HepG2 (cell line): Measurements from ENCODE around the gene TMEM8B. TPM values are rescaled to one million over a fixed set of nuclear protein-coding genes. Genes with fewer than 3 reads are reported as not detected.

Experiments
- HES4 ChIP-seq: sonication (generic); formaldehyde crosslinking; IDR thresholded peaks from 2 replicates; pipeline ENCODE4 v1.9.0; 2021; ENCODE audit warnings: mild to moderate bottlenecking, missing genetic modification reagents, borderline replicate concordance
- SOX6 ChIP-seq, 2 experiments: fragments of 450-650 bp in 1 of 2; sonication (generic) in 1 of 2; formaldehyde crosslinking in 1 of 2; IDR thresholded peaks; 2 replicates each; pipeline versions ENCODE4 v1.4.0 to v1.6.1; 2017 to 2020; ENCODE audit warnings: antibody characterized with exemption in 1 of 2, mild to moderate bottlenecking in 1 of 2, missing genetic modification reagents in 1 of 2
- TEAD3 ChIP-seq: optimal IDR thresholded peaks from 2 replicates; pipeline ENCODE3; 2016; ENCODE audit warnings: borderline replicate concordance
- ZNF383 ChIP-seq: sonication (generic); formaldehyde crosslinking; IDR thresholded peaks from 2 replicates; pipeline ENCODE4 v1.4.0; 2020; ENCODE audit warnings: missing genetic modification reagents, mild to moderate bottlenecking, borderline replicate concordance
- ZNF605 ChIP-seq: sonication (generic); formaldehyde crosslinking; IDR thresholded peaks from 2 replicates; pipeline ENCODE4 v1.8.0; 2022; ENCODE audit warnings: mild to moderate bottlenecking, missing genetic modification reagents
- ZNF776 ChIP-seq: sonication (generic); formaldehyde crosslinking; IDR thresholded peaks from 2 replicates; pipeline ENCODE4 v1.4.0; 2020; ENCODE audit warnings: mild to moderate bottlenecking, missing genetic modification reagents
- ZZZ3 ChIP-seq: sonication (generic); formaldehyde crosslinking; IDR thresholded peaks from 2 replicates; pipeline ENCODE4 v1.4.0; 2020; ENCODE audit warnings: missing genetic modification reagents, mild to moderate bottlenecking, borderline replicate concordance
- polyA plus RNA-seq, 8 experiments: library from polyadenylated mRNA; depleted of rRNA in 3 of 8; stranded (reverse) in 7 of 8; unstranded in 1 of 8; fragments of >200 nt; fragmentation: Illumina TruSeq in 4 of 8; extraction: Trizol in 4 of 8; gene quantifications; 2 replicates each; pipeline versions ENCODE4 v1.2.1 to v1.2.3, GENCODE V29; 2011 to 2016; ENCODE audit warnings: low read depth in 4 of 8, missing spikeins in 1 of 8, mixed read lengths in 1 of 8; ENCODE audit not compliant: insufficient read depth in 1 of 8
- total RNA-seq, 5 experiments: library from RNA; depleted of rRNA; stranded (reverse); fragments of >200 nt; fragmentation: Illumina TruSeq; extraction: Trizol; gene quantifications; 2 replicates each; pipeline ENCODE4 v1.2.3, GENCODE V29; 2016; ENCODE audit warnings: low read depth in 1 of 5
- TF ChIP-seq, protein P1 (sequence below): sonication (generic); formaldehyde crosslinking; IDR thresholded peaks from 2 replicates; pipeline ENCODE4 v1.4.0; 2020; ENCODE audit warnings: missing genetic modification reagents
- TF ChIP-seq, protein P2 (sequence below): sonication (generic); formaldehyde crosslinking; IDR thresholded peaks from 2 replicates; pipeline ENCODE4 v1.5.0; 2020; ENCODE audit warnings: mild to moderate bottlenecking, missing genetic modification reagents
- TF ChIP-seq, protein P3 (sequence below): sonication (generic); formaldehyde crosslinking; IDR thresholded peaks from 2 replicates; pipeline ENCODE4 v1.5.0; 2020; ENCODE audit warnings: mild to moderate bottlenecking, missing genetic modification reagents, moderate library complexity
- TF ChIP-seq, protein P4 (sequence below): sonication (generic); formaldehyde crosslinking; IDR thresholded peaks from 2 replicates; pipeline ENCODE4 v1.9.0; 2021; ENCODE audit warnings: missing genetic modification reagents, mild to moderate bottlenecking, borderline replicate concordance
- TF ChIP-seq, protein P5 (sequence below): sonication (generic); formaldehyde crosslinking; IDR thresholded peaks from 2 replicates; pipeline ENCODE4 v1.4.0; 2020; ENCODE audit warnings: missing genetic modification reagents, mild to moderate bottlenecking, borderline replicate concordance

The TMEM8B gene
- total and polyA plus RNA-seq, 2 of the 13 experiments (the other 11 are each of a cell fraction or from before 2014, with no cell fraction given), result 2.1 to 2.7 TPM

DNA sequence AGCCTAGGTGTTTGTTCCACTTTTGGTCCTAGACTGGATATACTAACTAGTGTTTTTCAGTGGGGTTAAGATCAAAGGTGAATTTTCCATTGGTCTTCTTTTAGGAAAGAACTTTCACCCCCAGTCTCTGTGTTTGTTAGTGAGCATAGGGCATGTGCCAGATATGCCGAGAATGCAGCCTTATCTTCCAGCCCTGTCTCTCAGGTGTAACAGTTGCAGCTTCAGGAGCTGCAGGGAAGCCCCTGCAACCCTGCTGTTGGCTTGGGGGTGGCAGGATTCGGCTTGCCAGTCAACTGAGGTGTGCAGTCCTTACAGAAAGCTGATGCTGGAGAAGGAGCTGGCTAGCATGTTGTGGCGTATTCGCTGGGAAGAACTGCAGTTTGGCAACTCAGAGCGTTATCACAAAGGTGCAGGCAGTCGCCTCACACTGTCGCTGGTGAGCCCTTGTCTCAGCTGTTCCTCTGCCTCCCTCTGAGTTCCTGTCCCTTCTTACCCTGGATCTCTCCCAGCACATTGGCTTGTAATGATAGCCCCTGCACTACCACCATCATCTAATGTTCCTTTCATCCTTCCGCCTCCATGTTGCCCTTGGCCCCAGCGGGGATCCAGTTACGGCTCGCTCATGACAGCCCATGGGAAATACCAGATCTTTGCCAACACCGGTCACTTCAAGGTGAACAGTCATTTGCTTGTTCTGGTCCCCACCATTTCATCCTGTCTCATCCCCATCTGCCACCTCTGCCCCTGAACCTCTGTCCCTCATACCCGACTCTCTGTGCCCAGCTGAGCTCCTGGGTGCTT lies 27.5 kb upstream of the TMEM8B start (continued):
- TF ChIP-seq, protein P1, sequence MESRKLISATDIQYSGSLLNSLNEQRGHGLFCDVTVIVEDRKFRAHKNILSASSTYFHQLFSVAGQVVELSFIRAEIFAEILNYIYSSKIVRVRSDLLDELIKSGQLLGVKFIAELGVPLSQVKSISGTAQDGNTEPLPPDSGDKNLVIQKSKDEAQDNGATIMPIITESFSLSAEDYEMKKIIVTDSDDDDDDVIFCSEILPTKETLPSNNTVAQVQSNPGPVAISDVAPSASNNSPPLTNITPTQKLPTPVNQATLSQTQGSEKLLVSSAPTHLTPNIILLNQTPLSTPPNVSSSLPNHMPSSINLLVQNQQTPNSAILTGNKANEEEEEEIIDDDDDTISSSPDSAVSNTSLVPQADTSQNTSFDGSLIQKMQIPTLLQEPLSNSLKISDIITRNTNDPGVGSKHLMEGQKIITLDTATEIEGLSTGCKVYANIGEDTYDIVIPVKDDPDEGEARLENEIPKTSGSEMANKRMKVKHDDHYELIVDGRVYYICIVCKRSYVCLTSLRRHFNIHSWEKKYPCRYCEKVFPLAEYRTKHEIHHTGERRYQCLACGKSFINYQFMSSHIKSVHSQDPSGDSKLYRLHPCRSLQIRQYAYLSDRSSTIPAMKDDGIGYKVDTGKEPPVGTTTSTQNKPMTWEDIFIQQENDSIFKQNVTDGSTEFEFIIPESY, result no peak
- TF ChIP-seq, protein P2, sequence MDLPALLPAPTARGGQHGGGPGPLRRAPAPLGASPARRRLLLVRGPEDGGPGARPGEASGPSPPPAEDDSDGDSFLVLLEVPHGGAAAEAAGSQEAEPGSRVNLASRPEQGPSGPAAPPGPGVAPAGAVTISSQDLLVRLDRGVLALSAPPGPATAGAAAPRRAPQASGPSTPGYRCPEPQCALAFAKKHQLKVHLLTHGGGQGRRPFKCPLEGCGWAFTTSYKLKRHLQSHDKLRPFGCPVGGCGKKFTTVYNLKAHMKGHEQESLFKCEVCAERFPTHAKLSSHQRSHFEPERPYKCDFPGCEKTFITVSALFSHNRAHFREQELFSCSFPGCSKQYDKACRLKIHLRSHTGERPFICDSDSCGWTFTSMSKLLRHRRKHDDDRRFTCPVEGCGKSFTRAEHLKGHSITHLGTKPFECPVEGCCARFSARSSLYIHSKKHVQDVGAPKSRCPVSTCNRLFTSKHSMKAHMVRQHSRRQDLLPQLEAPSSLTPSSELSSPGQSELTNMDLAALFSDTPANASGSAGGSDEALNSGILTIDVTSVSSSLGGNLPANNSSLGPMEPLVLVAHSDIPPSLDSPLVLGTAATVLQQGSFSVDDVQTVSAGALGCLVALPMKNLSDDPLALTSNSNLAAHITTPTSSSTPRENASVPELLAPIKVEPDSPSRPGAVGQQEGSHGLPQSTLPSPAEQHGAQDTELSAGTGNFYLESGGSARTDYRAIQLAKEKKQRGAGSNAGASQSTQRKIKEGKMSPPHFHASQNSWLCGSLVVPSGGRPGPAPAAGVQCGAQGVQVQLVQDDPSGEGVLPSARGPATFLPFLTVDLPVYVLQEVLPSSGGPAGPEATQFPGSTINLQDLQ, result no peak
- TF ChIP-seq ZNF605, result peak; percentile 49; the same call in 1 of the 2 replicates
- TF ChIP-seq TEAD3 (CRISPR knock-in tag), result peak; percentile 96
- TF ChIP-seq, protein P3, sequence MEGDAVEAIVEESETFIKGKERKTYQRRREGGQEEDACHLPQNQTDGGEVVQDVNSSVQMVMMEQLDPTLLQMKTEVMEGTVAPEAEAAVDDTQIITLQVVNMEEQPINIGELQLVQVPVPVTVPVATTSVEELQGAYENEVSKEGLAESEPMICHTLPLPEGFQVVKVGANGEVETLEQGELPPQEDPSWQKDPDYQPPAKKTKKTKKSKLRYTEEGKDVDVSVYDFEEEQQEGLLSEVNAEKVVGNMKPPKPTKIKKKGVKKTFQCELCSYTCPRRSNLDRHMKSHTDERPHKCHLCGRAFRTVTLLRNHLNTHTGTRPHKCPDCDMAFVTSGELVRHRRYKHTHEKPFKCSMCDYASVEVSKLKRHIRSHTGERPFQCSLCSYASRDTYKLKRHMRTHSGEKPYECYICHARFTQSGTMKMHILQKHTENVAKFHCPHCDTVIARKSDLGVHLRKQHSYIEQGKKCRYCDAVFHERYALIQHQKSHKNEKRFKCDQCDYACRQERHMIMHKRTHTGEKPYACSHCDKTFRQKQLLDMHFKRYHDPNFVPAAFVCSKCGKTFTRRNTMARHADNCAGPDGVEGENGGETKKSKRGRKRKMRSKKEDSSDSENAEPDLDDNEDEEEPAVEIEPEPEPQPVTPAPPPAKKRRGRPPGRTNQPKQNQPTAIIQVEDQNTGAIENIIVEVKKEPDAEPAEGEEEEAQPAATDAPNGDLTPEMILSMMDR (CRISPR knock-in tag), result 0 out of 2 replicates have a peak, but pooled peaks have one; percentile 12
- no peak for TF ChIP-seq SOX6 (IDR thresholded peaks at IDR 0.05)
- TF ChIP-seq SOX6 (CRISPR knock-in tag; IDR thresholded peaks at IDR 0.05), result peak; percentile 58; the same call in 1 of the 2 replicates
- TF ChIP-seq, protein P4, sequence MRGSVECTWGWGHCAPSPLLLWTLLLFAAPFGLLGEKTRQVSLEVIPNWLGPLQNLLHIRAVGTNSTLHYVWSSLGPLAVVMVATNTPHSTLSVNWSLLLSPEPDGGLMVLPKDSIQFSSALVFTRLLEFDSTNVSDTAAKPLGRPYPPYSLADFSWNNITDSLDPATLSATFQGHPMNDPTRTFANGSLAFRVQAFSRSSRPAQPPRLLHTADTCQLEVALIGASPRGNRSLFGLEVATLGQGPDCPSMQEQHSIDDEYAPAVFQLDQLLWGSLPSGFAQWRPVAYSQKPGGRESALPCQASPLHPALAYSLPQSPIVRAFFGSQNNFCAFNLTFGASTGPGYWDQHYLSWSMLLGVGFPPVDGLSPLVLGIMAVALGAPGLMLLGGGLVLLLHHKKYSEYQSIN (CRISPR knock-in tag), result no peak
- TF ChIP-seq, protein P5, sequence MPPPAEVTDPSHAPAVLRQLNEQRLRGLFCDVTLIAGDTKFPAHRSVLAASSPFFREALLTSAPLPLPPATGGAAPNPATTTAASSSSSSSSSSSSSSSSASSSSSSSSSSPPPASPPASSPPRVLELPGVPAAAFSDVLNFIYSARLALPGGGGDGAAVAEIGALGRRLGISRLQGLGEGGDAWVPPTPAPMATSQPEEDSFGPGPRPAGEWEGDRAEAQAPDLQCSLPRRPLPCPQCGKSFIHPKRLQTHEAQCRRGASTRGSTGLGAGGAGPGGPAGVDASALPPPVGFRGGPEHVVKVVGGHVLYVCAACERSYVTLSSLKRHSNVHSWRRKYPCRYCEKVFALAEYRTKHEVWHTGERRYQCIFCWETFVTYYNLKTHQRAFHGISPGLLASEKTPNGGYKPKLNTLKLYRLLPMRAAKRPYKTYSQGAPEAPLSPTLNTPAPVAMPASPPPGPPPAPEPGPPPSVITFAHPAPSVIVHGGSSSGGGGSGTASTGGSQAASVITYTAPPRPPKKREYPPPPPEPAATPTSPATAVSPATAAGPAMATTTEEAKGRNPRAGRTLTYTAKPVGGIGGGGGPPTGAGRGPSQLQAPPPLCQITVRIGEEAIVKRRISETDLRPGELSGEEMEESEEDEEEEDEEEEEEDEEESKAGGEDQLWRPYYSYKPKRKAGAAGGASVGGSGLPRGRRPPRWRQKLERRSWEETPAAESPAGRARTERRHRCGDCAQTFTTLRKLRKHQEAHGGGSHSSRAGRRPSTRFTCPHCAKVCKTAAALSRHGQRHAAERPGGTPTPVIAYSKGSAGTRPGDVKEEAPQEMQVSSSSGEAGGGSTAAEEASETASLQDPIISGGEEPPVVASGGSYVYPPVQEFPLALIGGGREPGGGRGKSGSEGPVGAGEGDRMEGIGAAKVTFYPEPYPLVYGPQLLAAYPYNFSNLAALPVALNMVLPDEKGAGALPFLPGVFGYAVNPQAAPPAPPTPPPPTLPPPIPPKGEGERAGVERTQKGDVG (CRISPR knock-in tag), result no peak
- no peak for TF ChIP-seq ZNF383
- no peak for TF ChIP-seq ZNF776
- TF ChIP-seq ZZZ3 (CRISPR knock-in tag), result no peak
- 0 out of 2 replicates have a peak, but pooled peaks have one; percentile 24 for TF ChIP-seq HES4 (CRISPR knock-in tag)
